K562 (cell line): ENCODE measurements around the gene ACTC1. TPM values are rescaled to one million over a fixed set of nuclear protein-coding genes. Genes with fewer than 3 reads are reported as not detected.

Experiments used
- ARID3A ChIP-seq: IDR thresholded peaks from 2 replicates; pipeline ENCODE4 v1.6.1; 2012; ENCODE audit warnings: low read depth, low read length, improper control_type of control experiment, borderline replicate concordance
- CLOCK ChIP-seq: fragments of 250-450 bp; sonication (Bioruptor Pico); IDR thresholded peaks from 2 replicates; pipeline ENCODE4 v1.4.0; 2020; ENCODE audit warnings: mild to moderate bottlenecking, moderate library complexity, borderline replicate concordance
- IRF2 ChIP-seq: sonication (generic); formaldehyde crosslinking; IDR thresholded peaks from 2 replicates; pipeline ENCODE4 v1.8.1; 2022; ENCODE audit warnings: mild to moderate bottlenecking, missing genetic modification reagents
- L3MBTL2 ChIP-seq: fragments of 450-650 bp; IDR thresholded peaks from 2 replicates; pipeline ENCODE4 v1.6.1; 2016; ENCODE audit warnings: mild to moderate bottlenecking, moderate library complexity
- NCOR1 ChIP-seq: fragments of 450-650 bp; IDR thresholded peaks from 2 replicates; pipeline ENCODE4 v1.6.1; 2016; ENCODE audit warnings: mild to moderate bottlenecking, moderate library complexity
- PHF8 ChIP-seq: fragments of 200-600 bp; sonication (generic); IDR thresholded peaks from 2 replicates; pipeline ENCODE4 v1.6.1; 2012; ENCODE audit warnings: mixed run types, mild to moderate bottlenecking, inconsistent platforms, low read length, moderate library complexity, borderline replicate concordance
- ZBTB33 ChIP-seq: sonication (generic); formaldehyde crosslinking; IDR thresholded peaks from 2 replicates; pipeline ENCODE4 v1.8.1; 2023; ENCODE audit warnings: mild to moderate bottlenecking, missing genetic modification reagents
- ZC3H4 ChIP-seq: sonication (generic); formaldehyde crosslinking; IDR thresholded peaks from 2 replicates; pipeline ENCODE4 v1.9.0; 2021; ENCODE audit warnings: missing genetic modification reagents, borderline replicate concordance
- polyA plus RNA-seq, 8 experiments: library from polyadenylated mRNA; depleted of rRNA in 4 of 8; stranded (reverse) in 5 of 8; unstranded in 3 of 8; fragments of >200 nt; fragmentation: Nextera tagmentation in 2 of 8; fragmentation: Illumina TruSeq in 1 of 8; extraction: Ambion mirVana in 2 of 8; extraction: Trizol in 1 of 8; gene quantifications; 2 replicates each; pipeline versions ENCODE4 v1.2.1 to v1.2.3, GENCODE V29; 2011 to 2014; ENCODE audit warnings: inconsistent platforms in 1 of 8, missing spikeins in 1 of 8
- total RNA-seq, 7 experiments: library from RNA; depleted of rRNA in 6 of 7; stranded (reverse); fragments of >200 nt in 6 of 7; fragmentation: Illumina TruSeq in 2 of 7; extraction: Trizol in 2 of 7; gene quantifications; 2 replicates each; pipeline versions ENCODE4 v1.2.1 to v1.2.3, GENCODE V29; 2011 to 2021; ENCODE audit warnings: low replicate concordance in 1 of 7

ACTC1 gene
- total and polyA plus RNA-seq, 9 of the 15 experiments (the other 6 are each of a cell fraction or from before 2014, with no cell fraction given): 0.08 to 0.84 (median 0.17) TPM; not detected in 3

GRCh38 chr15:34813446-34814190 lies 18.3 kb upstream of the ACTC1 start (continued):
- TF ChIP-seq CLOCK (no peak), ZC3H4 (CRISPR knock-in tag) (no peak), ZBTB33 (CRISPR knock-in tag) (no peak), IRF2 (CRISPR knock-in tag) (no peak), L3MBTL2 (no peak), PHF8 (no peak), ARID3A (no peak), NCOR1 (no peak)
